BJ (cell line): ENCODE results near the gene KRT33A. TPM values are rescaled to one million over a fixed set of nuclear protein-coding genes. Genes with fewer than 3 reads are reported as not detected.

Experiments
- CTCF ChIA-PET: fragments of 350-600 bp; formaldehyde crosslinking; extraction: SDS; loops from one replicate; lab custom pipeline; 2021; ENCODE audit warnings: antibody characterized with exemption, inconsistent platforms; lab: Yijun Ruan, JAX
- POLR2A ChIA-PET: fragments of 300-600 bp; sonication (Branson Sonifier 250); formaldehyde crosslinking; extraction: SDS; loops from one replicate; lab custom pipeline; 2021; ENCODE audit warnings: antibody characterized with exemption; lab: Charles Lee
- DNase-seq: peaks from one replicate; pipeline ENCODE4 v3.0.0-alpha.2; 2011; ENCODE audit warnings: low read depth
- H3K27me3 ChIP-seq: 2 replicates; pipeline ENCODE4 v1.6.0; 2011; ENCODE audit warnings: low read length; ENCODE audit not compliant: control insufficient read depth, insufficient read depth
- H3K36me3 ChIP-seq: 2 replicates; pipeline ENCODE4 v1.5.1; 2011; ENCODE audit warnings: low read length; ENCODE audit not compliant: control insufficient read depth, insufficient read depth
- H3K4me3 ChIP-seq: 2 replicates; pipeline ENCODE4 v1.5.1; 2011; ENCODE audit warnings: low read depth, mild to moderate bottlenecking, control low read depth, low read length
- CTCF ChIP-seq: IDR thresholded peaks from 2 replicates; pipeline ENCODE4 v1.5.1; 2011; ENCODE audit warnings: low read depth, mild to moderate bottlenecking, control low read depth, inconsistent platforms, low read length, moderate library complexity; ENCODE audit not compliant: insufficient read depth
- polyA plus RNA-seq: library from polyadenylated mRNA; depleted of rRNA; stranded (reverse); fragments of >200 nt; gene quantifications from 2 replicates; pipeline ENCODE4 v1.2.3, GENCODE V29; 2011

Gene KRT33A
- polyA plus RNA-seq, 1 experiment, result not detected

GRCh38 chr17:41308918-41309359 lies 41.7 kb downstream of the KRT33A start, which contains the start of gene KRTAP16-1:
KRTAP16-1 (minus strand) TSS chr17:41309309; CDS start chr17:41309253, 56 bp downstream.
- H3K27me3 ChIP-seq, result no peaks in the 10 kb centered on the region
- H3K4me3 ChIP-seq, result no peak within 1 kb of the TSS
- no peaks in the 10 kb centered on the region for H3K36me3 ChIP-seq
- no peak for TF ChIP-seq CTCF
- CTCF ChIA-PET, result interaction anchor here (1.1 to 1.7 kb wide), 3 partner anchors 13 to 20 kb away, joined by 3 to 9 read pairs (median 5); no protein-coding TSS in a partner anchor
- DNase-seq, result no peak
- POLR2A ChIA-PET, result no interaction called here

- Histone ChIP-seq H3K27me3 (no peaks in the 10 kb centered on the region), H3K4me3 (no peak overlapping the region), H3K36me3 (no peaks in the 10 kb centered on the region)
- DNase-seq, result no peak
- POLR2A ChIA-PET, result no interaction called here
- TF ChIP-seq CTCF, result no peak
- CTCF ChIA-PET, result interaction anchor here (1.1 to 1.7 kb wide), 3 partner anchors 12 to 21 kb away, joined by 3 to 9 read pairs (median 5); no protein-coding TSS in a partner anchor
These were observed 42.2 kb downstream of the KRT33A start for GRCh38 chr17:41308251-41308917.

- Histone ChIP-seq H3K36me3 (no peaks in the 10 kb centered on the region), H3K27me3 (no peaks in the 10 kb centered on the region), H3K4me3 (no peak overlapping the region)
- POLR2A ChIA-PET, result no interaction called here
- TF ChIP-seq CTCF, result no peak
- DNase-seq, result no peak
- CTCF ChIA-PET, result interaction anchor here (0.8 to 1.7 kb wide), 2 partner anchors 14 to 15 kb away, joined by 3 to 9 read pairs; no protein-coding TSS in a partner anchor
These were observed 43.0 kb downstream of the KRT33A start for GRCh38 chr17:41307647-41308046.

- CTCF ChIA-PET, result interaction anchor here (0.9 to 2.0 kb wide), 2 partner anchors 17 to 362 kb away, joined by 4 to 5 read pairs; no protein-coding TSS in a partner anchor
- POLR2A ChIA-PET, result no interaction called here
- no peak for DNase-seq
- no peaks in the 10 kb centered on the region for H3K36me3 ChIP-seq
- no peak for TF ChIP-seq CTCF
- no peaks in the 10 kb centered on the region for H3K27me3 ChIP-seq
- no peak overlapping the region for H3K4me3 ChIP-seq
These were observed 46.5 kb downstream of the KRT33A start for GRCh38 chr17:41304091-41304490.

GRCh38 chr17:41302981-41303380 lies 47.6 kb downstream of the KRT33A start:
- ChIA-PET POLR2A (no interaction called here), CTCF (interaction anchor here (2.0 kb wide), 1 partner anchor 363 kb away, joined by 5 read pairs; no protein-coding TSS in a partner anchor)
- Histone ChIP-seq H3K4me3 (no peak overlapping the region), H3K27me3 (no peaks in the 10 kb centered on the region), H3K36me3 (no peaks in the 10 kb centered on the region)
- TF ChIP-seq CTCF, result no peak
- no peak for DNase-seq
